PC-9 (cell line): Measurements from ENCODE around the gene NPR2. TPM values are rescaled to one million over a fixed set of nuclear protein-coding genes. Genes with fewer than 3 reads are reported as not detected.
A peak's percentile ranks its signal among the peaks of the same experiment; 100 is the strongest.

Experiments used
- BruUV-seq: library from RNA; stranded (reverse); fragments of 400-500 nt; replicated peaks from 2 replicates; lab custom pipeline; 2021; lab: Mats Ljungman, UMichigan
- CTCF ChIA-PET: fragments of 300-600 bp; sonication (Branson Sonifier 250); formaldehyde crosslinking; loops from one replicate; lab custom pipeline; 2022; ENCODE audit warnings: antibody characterized with exemption; lab: Charles Lee
- POLR2A ChIA-PET: fragments of 300-600 bp; sonication (Branson Sonifier 250); formaldehyde crosslinking; loops from one replicate; lab custom pipeline; 2022; ENCODE audit warnings: antibody characterized with exemption; ENCODE audit not compliant: unreplicated experiment; lab: Charles Lee
- DNase-seq, 2 experiments: peaks; one replicate each; pipeline versions ENCODE4 v3.0.0 to v3.0.0-alpha.2; 2015 to 2022; ENCODE audit warnings: mixed read lengths in 1 of 2
- H2AFZ ChIP-seq: fragments of 200-600 bp; sonication (generic); 2 replicates; pipeline ENCODE4 v1.8.1; 2017; ENCODE audit warnings: antibody characterized with exemption
- H3F3A ChIP-seq: fragments of 200-600 bp; sonication (generic); 2 replicates; pipeline ENCODE4 v1.8.1; 2017; ENCODE audit warnings: antibody characterized with exemption, mild to moderate bottlenecking, low read depth; ENCODE audit not compliant: insufficient read depth
- H3K27ac ChIP-seq: fragments of 200-600 bp; sonication (generic); 2 replicates; pipeline ENCODE4 v1.6.1; 2016; ENCODE audit warnings: mixed run types
- H3K27me3 ChIP-seq: fragments of 200-600 bp; sonication (generic); 2 replicates; pipeline ENCODE4 v1.6.1; 2016; ENCODE audit warnings: low read depth, mixed run types; ENCODE audit not compliant: insufficient read depth
- H3K36me3 ChIP-seq: fragments of 200-600 bp; sonication (generic); 2 replicates; pipeline ENCODE4 v1.6.1; 2016; ENCODE audit warnings: low read depth, mixed run types
- H3K4me1 ChIP-seq: fragments of 200-600 bp; sonication (generic); replicated peaks from 2 replicates; pipeline ENCODE4 v1.6.1; 2016; ENCODE audit warnings: mixed run types; ENCODE audit not compliant: insufficient read depth
- H3K4me2 ChIP-seq: fragments of 200-600 bp; sonication (generic); 2 replicates; pipeline ENCODE4 v1.6.1; 2017; ENCODE audit warnings: mixed run types
- H3K4me3 ChIP-seq: fragments of 200-600 bp; sonication (generic); 2 replicates; pipeline ENCODE4 v1.6.1; 2016; ENCODE audit warnings: mixed run types
- H3K79me2 ChIP-seq: fragments of 200-600 bp; sonication (generic); 2 replicates; pipeline ENCODE4 v1.6.1; 2017; ENCODE audit warnings: low read depth, mixed run types
- H3K9me2 ChIP-seq: fragments of 200-600 bp; sonication (generic); 2 replicates; pipeline ENCODE4 v1.8.1; 2017; ENCODE audit warnings: mild to moderate bottlenecking; ENCODE audit not compliant: insufficient read depth
- H3K9me3 ChIP-seq: fragments of 200-600 bp; sonication (generic); 2 replicates; pipeline ENCODE4 v1.8.1; 2016; ENCODE audit warnings: low read depth; ENCODE audit not compliant: insufficient read depth
- H4K20me1 ChIP-seq: fragments of 200-600 bp; sonication (generic); 2 replicates; pipeline ENCODE4 v1.8.1; 2017; ENCODE audit not compliant: insufficient read depth
- EZH2 ChIP-seq: fragments of 200-600 bp; sonication (generic); IDR thresholded peaks from 2 replicates; pipeline ENCODE4 v1.8.0; 2017; ENCODE audit warnings: antibody characterized with exemption, low read depth
- intact Hi-C: fragments of 100-400 bp; cut with micrococcal nuclease; formaldehyde crosslinking; loops from one replicate; pipeline ENCODE4 v1.10.0; 2022; ENCODE audit not compliant: unreplicated experiment
- total RNA-seq: library from RNA; stranded (reverse); gene quantifications from 2 replicates; pipeline ENCODE4 v1.2.3, GENCODE V29; 2021
- TF ChIP-seq, protein P1 (sequence below): fragments of 200-600 bp; sonication (generic); conservative IDR thresholded peaks from 2 replicates; pipeline ENCODE4 v1.6.1; 2017; ENCODE audit warnings: mixed run types, antibody characterized with exemption, mild to moderate bottlenecking, moderate library complexity

Gene NPR2
- total RNA-seq, 1 experiment from 2014 or later, result 11.3 TPM

DNA sequence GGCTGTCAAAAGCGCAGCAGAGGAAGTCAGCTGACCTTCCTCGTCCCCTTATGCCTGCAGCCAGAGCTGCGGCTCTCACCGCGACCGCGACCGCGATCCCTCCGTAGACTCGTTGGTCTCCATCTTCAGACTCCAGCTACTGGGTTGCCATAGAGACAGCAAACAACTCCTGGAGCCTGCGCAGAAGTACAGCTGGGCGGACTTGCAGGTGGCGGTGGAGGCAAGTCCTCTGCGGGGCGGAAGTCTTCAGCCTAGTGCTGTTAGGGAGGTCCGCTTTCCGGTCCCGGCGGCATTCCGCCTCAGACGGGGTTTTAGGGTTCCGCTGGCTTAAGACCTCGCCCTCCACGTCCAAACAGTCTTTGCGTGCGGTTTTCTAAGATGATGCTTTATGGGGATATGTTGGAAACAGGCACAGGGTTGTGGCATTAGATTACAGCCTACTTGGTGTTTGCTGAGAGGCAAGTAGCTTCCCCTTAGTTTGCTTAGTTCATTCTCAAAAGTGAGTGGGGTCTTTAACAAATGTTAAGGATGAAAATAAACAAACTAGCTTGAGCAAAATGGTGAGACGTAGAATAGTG is 20.7 kb downstream of the NPR2 start, which contains the start of gene SPAG8:
Gene SPAG8, minus strand, starts transcription at position 238 of the 578 bp plus-strand sequence. Its CDS starts 115 bp downstream, at position 123.
- TF ChIP-seq, protein P1, sequence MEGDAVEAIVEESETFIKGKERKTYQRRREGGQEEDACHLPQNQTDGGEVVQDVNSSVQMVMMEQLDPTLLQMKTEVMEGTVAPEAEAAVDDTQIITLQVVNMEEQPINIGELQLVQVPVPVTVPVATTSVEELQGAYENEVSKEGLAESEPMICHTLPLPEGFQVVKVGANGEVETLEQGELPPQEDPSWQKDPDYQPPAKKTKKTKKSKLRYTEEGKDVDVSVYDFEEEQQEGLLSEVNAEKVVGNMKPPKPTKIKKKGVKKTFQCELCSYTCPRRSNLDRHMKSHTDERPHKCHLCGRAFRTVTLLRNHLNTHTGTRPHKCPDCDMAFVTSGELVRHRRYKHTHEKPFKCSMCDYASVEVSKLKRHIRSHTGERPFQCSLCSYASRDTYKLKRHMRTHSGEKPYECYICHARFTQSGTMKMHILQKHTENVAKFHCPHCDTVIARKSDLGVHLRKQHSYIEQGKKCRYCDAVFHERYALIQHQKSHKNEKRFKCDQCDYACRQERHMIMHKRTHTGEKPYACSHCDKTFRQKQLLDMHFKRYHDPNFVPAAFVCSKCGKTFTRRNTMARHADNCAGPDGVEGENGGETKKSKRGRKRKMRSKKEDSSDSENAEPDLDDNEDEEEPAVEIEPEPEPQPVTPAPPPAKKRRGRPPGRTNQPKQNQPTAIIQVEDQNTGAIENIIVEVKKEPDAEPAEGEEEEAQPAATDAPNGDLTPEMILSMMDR, result no peak
- no peak for TF ChIP-seq EZH2
- intact Hi-C loops, result no loop called here

DNA sequence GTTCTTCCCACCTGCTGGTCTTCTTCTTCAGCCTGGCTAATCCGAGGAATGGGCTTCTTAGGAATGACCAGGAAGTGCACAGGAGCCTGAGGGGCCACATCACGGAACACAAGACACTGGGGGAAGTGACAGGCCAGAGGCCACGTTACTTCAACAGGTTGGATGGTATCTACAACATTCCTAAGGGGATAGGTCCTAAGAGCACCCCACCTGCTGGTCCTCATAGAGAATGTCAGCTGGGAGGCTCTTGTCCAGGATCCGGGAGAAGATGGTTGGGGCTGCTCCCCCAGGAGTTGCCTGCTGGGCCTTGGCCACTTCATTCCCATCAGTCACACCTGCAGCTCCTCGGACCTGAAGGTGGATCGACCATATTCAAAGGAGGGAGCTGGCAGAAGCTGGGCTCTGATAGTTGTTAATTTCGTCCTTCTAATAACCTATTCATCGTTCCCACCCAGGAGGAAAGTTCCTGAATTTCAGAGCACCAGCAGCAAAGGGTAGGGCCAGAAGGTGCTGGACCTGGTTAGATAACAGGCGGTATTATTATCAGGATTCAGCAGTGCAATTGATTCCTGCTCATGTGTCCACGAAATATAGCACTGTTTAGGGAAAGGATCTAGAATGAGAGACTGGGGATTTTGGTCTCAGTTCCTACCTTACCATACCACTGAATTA is 22.2 kb downstream of the NPR2 start:
- Histone ChIP-seq H3K4me1 (peaks cover 8% of the 10 kb centered on the region), H2AFZ (no peak overlapping the region), H3F3A (peaks cover 13% of the 10 kb centered on the region; the same call in 1 of the 2 replicates), H4K20me1 (no peaks in the 10 kb centered on the region), H3K9me3 (no peaks in the 10 kb centered on the region), H3K36me3 (no peaks in the 10 kb centered on the region), H3K27me3 (no peaks in the 10 kb centered on the region), H3K4me3 (peak overlapping the region; percentile 66; the same call in 1 of the 2 replicates), H3K9me2 (no peaks in the 10 kb centered on the region), H3K27ac (peak overlapping the region; percentile 79; the same call in 1 of the 2 replicates), H3K79me2 (no peaks in the 10 kb centered on the region), H3K4me2 (peak overlapping the region; percentile 87)
- ChIA-PET POLR2A (interaction anchor here (0.6 kb wide), 2 partner anchors 100 to 295 kb away, joined by 3 read pairs; no protein-coding TSS in a partner anchor), CTCF (interaction anchor here (1.5 kb wide), 1 partner anchor 77 kb away, joined by 4 read pairs; no protein-coding TSS in a partner anchor)
- TSS peak; percentile 69 for BruUV-seq
- intact Hi-C loops, result no loop called here
- DNase-seq, result no peak
- TF ChIP-seq, protein P1, result peak; percentile 44; the same call in 1 of the 2 replicates
- no peak for TF ChIP-seq EZH2

More for the DNA sequence above, 20.7 kb downstream of the NPR2 start, which contains the start of gene SPAG8:
- Histone ChIP-seq H3K4me3 (no peak within 1 kb of the TSS), H4K20me1 (no peaks in the 10 kb centered on the region), H3K27ac (no peak within 1 kb of the TSS), H2AFZ (no peak within 1 kb of the TSS), H3K4me2 (no peak within 1 kb of the TSS), H3K4me1 (peaks cover 8% of the 10 kb centered on the region), H3K79me2 (no peaks in the 10 kb centered on the region), H3F3A (peaks cover 13% of the 10 kb centered on the region; the same call in 1 of the 2 replicates), H3K27me3 (no peaks in the 10 kb centered on the region), H3K9me3 (no peaks in the 10 kb centered on the region), H3K36me3 (no peaks in the 10 kb centered on the region), H3K9me2 (no peaks in the 10 kb centered on the region)
- CTCF ChIA-PET, result interaction anchor here (0.6 to 1.5 kb wide), 4 partner anchors 22 to 211 kb away, joined by 3 read pairs; no protein-coding TSS in a partner anchor
- BruUV-seq, result no TSS peak
- DNase-seq, result peak in 1 of 2 experiments; percentile 52
- POLR2A ChIA-PET, result interaction anchor here (0.5 to 0.6 kb wide), 3 partner anchors 63 to 1143 kb away, joined by 3 to 4 read pairs (median 4); partner anchors contain the start of genes GBA2 and RGP1

DNA sequence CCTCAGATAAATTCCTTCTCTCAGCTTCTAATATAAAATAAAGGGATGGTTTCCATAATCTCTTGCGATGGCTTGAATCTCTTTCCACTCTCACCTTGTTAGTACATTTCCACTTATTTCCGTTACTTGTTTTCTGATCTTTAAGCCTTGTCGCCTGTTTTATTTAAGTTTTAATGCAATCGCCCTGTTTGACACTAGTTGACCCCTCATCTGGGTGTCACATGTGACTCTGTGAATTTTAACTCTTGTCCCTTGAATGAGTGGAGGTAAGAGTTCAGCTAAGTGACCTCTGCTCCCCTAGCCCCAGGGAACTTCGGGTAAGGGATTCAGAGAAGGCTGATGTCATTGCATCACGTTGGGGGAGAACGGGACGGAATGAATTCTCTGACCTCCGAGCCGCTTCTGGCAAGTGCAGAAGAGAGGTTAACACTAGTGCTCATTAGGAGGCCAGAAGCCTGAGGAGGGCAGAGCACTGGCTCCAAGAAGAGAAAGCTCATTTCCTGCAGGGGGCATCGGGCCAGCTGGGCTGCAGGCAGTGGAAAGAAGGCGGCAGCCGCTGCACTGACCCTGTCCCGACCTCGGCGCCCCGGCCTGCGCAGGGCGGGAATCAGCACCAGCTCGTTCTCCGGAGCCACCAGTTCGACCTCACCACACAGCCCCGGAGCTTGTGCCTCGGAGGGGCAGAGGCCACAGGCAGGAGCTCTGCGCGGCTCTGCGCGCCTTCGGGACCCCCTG is 22.9 kb downstream of the NPR2 start:
- intact Hi-C loops, result no loop called here
- no peaks in the 10 kb centered on the region for H3K27me3 ChIP-seq
- H2AFZ ChIP-seq, result peak overlapping the region; percentile 76
- no peaks in the 10 kb centered on the region for H3K36me3 ChIP-seq
- no peaks in the 10 kb centered on the region for H3K79me2 ChIP-seq
- H3F3A ChIP-seq, result peaks cover 13% of the 10 kb centered on the region; the same call in 1 of the 2 replicates
- no peaks in the 10 kb centered on the region for H3K9me3 ChIP-seq
- peaks cover 8% of the 10 kb centered on the region for H3K4me1 ChIP-seq
- no peaks in the 10 kb centered on the region for H3K9me2 ChIP-seq
- no peaks in the 10 kb centered on the region for H4K20me1 ChIP-seq
- ChIA-PET POLR2A (interaction anchor here (0.6 to 0.7 kb wide), 3 partner anchors 99 to 298 kb away, joined by 3 read pairs; no protein-coding TSS in a partner anchor), CTCF (interaction anchor here (0.6 to 1.5 kb wide), 2 partner anchors 78 to 211 kb away, joined by 4 read pairs; no protein-coding TSS in a partner anchor)
- peak overlapping the region; percentile 79 for H3K27ac ChIP-seq
- DNase-seq, result peak; percentile 48
- BruUV-seq, result no TSS peak
- H3K4me2 ChIP-seq, result peak overlapping the region; percentile 87
- H3K4me3 ChIP-seq, result peak overlapping the region; percentile 66
- TF ChIP-seq, protein P1, result peak; percentile 38; the same call in 1 of the 2 replicates
- no peak for TF ChIP-seq EZH2
